Large intestine (tissue), 3 donors: ENCODE results near the gene FOXB1. TPM values are rescaled to one million over a fixed set of nuclear protein-coding genes. Genes with fewer than 3 reads are reported as not detected.

Experiments
- DNase-seq, 2 donors: peaks; one replicate each; pipeline versions ENCODE4 v3.0.0 to v3.0.0-alpha.2; 2013
- H3K27ac ChIP-seq: one replicate; pipeline ENCODE4 v1.5.1; 2013; ENCODE audit warnings: low read length
- H3K27me3 ChIP-seq: 2 replicates; pipeline ENCODE4 v1.6.1; 2013; ENCODE audit warnings: low read length; ENCODE audit not compliant: control insufficient read depth, insufficient read depth
- H3K36me3 ChIP-seq: 2 replicates; pipeline ENCODE4 v1.6.1; 2013; ENCODE audit warnings: low read length; ENCODE audit not compliant: control insufficient read depth, insufficient read depth
- H3K4me1 ChIP-seq: one replicate; pipeline ENCODE4 v1.6.1; 2013; ENCODE audit warnings: low read length; ENCODE audit not compliant: control insufficient read depth, insufficient read depth
- H3K4me3 ChIP-seq: one replicate; pipeline ENCODE4 v1.5.1; 2013; ENCODE audit warnings: low read length
- H3K9me3 ChIP-seq: one replicate; pipeline ENCODE4 v1.6.1; 2013; ENCODE audit warnings: mild to moderate bottlenecking, low read depth, low read length, moderate library complexity; ENCODE audit not compliant: control insufficient read depth
- WGBS: methylation state at CpG from one replicate; pipeline ENCODE4 v1.1.5; 2013; ENCODE audit warnings: low lambda C conversion rate; ENCODE audit not compliant: insufficient coverage; 5-methylcytosine and 5-hydroxymethylcytosine counted together
- polyA plus RNA-seq: library from polyadenylated mRNA; unstranded; fragments of 120-200 nt; gene quantifications from one replicate; pipeline ENCODE4 v1.2.1, GENCODE V29; 2013

FOXB1 gene
- polyA plus RNA-seq, 1 donor: 0.03 TPM

- Histone ChIP-seq H3K36me3 (no peaks in the 10 kb centered on the region), H3K27ac (no peak overlapping the region), H3K4me1 (peaks cover 5% of the 10 kb centered on the region), H3K9me3 (peaks cover 20% of the 10 kb centered on the region), H3K4me3 (peak overlapping the region; percentile 2), H3K27me3 (peaks cover 96% of the 10 kb centered on the region)
- DNase-seq: no peak
- no CpG with 5 or more reads among the region's 77 CpGs for WGBS
Measured at GRCh38 chr15:60005352-60006202, 1.5 kb downstream of the FOXB1 start.

GRCh38 chr15:60006203-60006862, 2.2 kb downstream of the FOXB1 start:
- Histone ChIP-seq H3K27me3 (peaks cover 95% of the 10 kb centered on the region), H3K4me3 (peak overlapping the region; percentile 2), H3K4me1 (peaks cover 5% of the 10 kb centered on the region), H3K36me3 (no peaks in the 10 kb centered on the region), H3K27ac (no peak overlapping the region), H3K9me3 (peaks cover 20% of the 10 kb centered on the region)
- peak in 1 of 2 donors; percentile 57 for DNase-seq
- 0% methylated on average over 4 of the region's 32 CpGs for WGBS

- Histone ChIP-seq H3K27me3 (peaks cover 94% of the 10 kb centered on the region), H3K36me3 (no peaks in the 10 kb centered on the region), H3K4me3 (no peak overlapping the region), H3K9me3 (peaks cover 20% of the 10 kb centered on the region), H3K27ac (no peak overlapping the region), H3K4me1 (peaks cover 5% of the 10 kb centered on the region)
- WGBS: no CpG with 5 or more reads among the region's 4 CpGs
- DNase-seq: no peak
Measured at GRCh38 chr15:60006873-60007272, 2.8 kb downstream of the FOXB1 start.

- H3K27ac ChIP-seq: no peak overlapping the region
- no peak overlapping the region for H3K4me3 ChIP-seq
- H3K36me3 ChIP-seq: no peaks in the 10 kb centered on the region
- peak in 1 of 2 donors; percentile 48 for DNase-seq
- peaks cover 13% of the 10 kb centered on the region for H3K9me3 ChIP-seq
- WGBS: 0% methylated on average over 2 of the region's 6 CpGs
- peaks cover 5% of the 10 kb centered on the region for H3K4me1 ChIP-seq
- H3K27me3 ChIP-seq: peaks cover 87% of the 10 kb centered on the region
Measured at GRCh38 chr15:60009124-60009960, 5.2 kb downstream of the FOXB1 start.

DNA sequence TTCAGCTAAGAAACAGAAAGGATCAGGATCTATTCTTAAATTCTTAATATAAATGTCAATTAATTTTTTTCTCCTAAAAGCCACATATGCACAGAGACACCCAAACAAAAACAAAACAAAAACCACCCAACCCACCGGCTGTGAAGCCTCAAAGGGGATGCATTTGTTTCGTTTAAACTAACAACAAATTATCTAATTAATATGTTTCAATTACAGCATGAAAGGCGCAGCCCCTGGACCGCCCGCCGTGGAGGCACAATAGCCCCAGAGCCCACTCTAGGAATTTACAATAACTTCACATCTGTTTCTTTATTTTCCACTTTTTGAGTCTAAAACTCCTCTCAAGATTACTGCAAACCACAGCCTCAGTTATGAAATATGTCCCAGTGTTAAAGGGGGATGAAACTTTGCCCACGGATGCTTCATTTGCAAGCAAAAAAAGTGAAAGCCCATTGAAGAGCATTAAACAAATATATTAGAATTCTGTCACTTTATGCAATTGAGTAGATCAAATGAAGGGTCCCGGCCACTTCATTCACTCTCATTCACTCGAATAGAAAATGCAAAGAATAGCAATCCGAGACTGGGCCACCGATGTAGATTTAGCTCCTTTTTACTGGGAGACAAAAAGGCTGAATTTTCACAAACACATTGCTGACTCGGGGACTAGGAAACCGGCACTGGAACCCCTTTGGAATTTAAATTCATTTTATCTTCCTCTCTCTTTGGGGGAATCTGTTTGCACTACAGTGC, 6.0 kb downstream of the FOXB1 start:
- DNase-seq: no peak
- H3K9me3 ChIP-seq: peaks cover 6% of the 10 kb centered on the region
- WGBS: 12% methylated on average over 3 of the region's 13 CpGs
- H3K4me1 ChIP-seq: peaks cover 5% of the 10 kb centered on the region
- H3K27me3 ChIP-seq: peaks cover 79% of the 10 kb centered on the region
- H3K27ac ChIP-seq: no peak overlapping the region
- no peaks in the 10 kb centered on the region for H3K36me3 ChIP-seq
- H3K4me3 ChIP-seq: no peak overlapping the region

- Histone ChIP-seq H3K9me3 (no peaks in the 10 kb centered on the region), H3K4me3 (no peak overlapping the region), H3K36me3 (no peaks in the 10 kb centered on the region), H3K27ac (no peak overlapping the region), H3K4me1 (peaks cover 3% of the 10 kb centered on the region), H3K27me3 (peaks cover 72% of the 10 kb centered on the region)
- DNase-seq: no peak
- WGBS: no CpG with 5 or more reads among the region's 2 CpGs
Measured at GRCh38 chr15:60010858-60011257, 6.7 kb downstream of the FOXB1 start.

DNA sequence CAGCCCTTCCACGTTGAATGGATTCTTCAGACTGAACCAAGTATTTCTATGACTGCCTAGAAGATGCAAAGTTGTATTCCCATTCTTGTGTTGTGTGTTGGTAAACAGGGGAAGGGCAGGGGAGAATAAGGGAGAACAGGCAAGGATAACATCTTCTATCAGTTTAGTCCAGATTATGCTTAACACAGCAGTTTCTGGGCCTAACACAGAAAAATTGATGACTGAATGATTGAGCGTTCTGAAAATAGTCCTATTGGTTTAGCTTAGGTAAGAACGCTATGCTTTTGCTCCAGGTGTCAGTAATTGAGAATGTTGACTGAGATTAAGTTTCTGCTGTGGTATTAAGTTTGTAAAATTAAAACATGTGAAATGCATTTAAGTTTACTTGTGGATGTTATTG, 8.6 kb downstream of the FOXB1 start:
- Histone ChIP-seq H3K4me1 (no peaks in the 10 kb centered on the region), H3K9me3 (no peaks in the 10 kb centered on the region), H3K36me3 (no peaks in the 10 kb centered on the region), H3K4me3 (no peak overlapping the region), H3K27ac (no peak overlapping the region), H3K27me3 (peaks cover 63% of the 10 kb centered on the region)
- DNase-seq: no peak
- WGBS: no CpG with 5 or more reads among the region's 3 CpGs

GRCh38 chr15:60017538-60018520, 13.7 kb downstream of the FOXB1 start:
- no peak for DNase-seq
- peaks cover 36% of the 10 kb centered on the region for H3K27me3 ChIP-seq
- no peaks in the 10 kb centered on the region for H3K9me3 ChIP-seq
- H3K4me3 ChIP-seq: no peak overlapping the region
- no peak overlapping the region for H3K27ac ChIP-seq
- no peaks in the 10 kb centered on the region for H3K36me3 ChIP-seq
- no CpG with 5 or more reads among the region's 2 CpGs for WGBS
- H3K4me1 ChIP-seq: no peaks in the 10 kb centered on the region

- Histone ChIP-seq H3K36me3 (no peaks in the 10 kb centered on the region), H3K27ac (no peak overlapping the region), H3K4me1 (no peaks in the 10 kb centered on the region), H3K9me3 (no peaks in the 10 kb centered on the region), H3K4me3 (no peak overlapping the region), H3K27me3 (peaks cover 36% of the 10 kb centered on the region)
- no peak for DNase-seq
- no CpG with 5 or more reads among the region's 3 CpGs for WGBS
Measured at GRCh38 chr15:60020736-60021135, 16.6 kb downstream of the FOXB1 start.
